NCI-H345 treated with DMSO at 0.1 percent for 48 hours (cell line): ENCODE data around the gene DERL3.
A peak's percentile ranks its signal among the peaks of the same experiment; 100 is the strongest.
"Not testable (repeated sequence)": the region's sequence is repeated elsewhere in the genome, so short reads cannot be mapped to it uniquely, and the experiment has no call there.

ENCODE experiments used
- DNase-seq: peaks from one replicate; lab custom pipeline; 2025; ENCODE audit not compliant: unreplicated experiment; lab: John Stamatoyannopoulos, UW

Gene DERL3

GRCh38 chr22:23838681-23839468 is at the start of gene DERL3:
DERL3 (minus strand) TSS chr22:23839006; CDS start chr22:23838987, 19 bp downstream.
- DNase-seq, result peak; percentile 99

- no peak for DNase-seq
These were observed 45.3 kb upstream of the DERL3 start for GRCh38 chr22:23884140-23884539.

GRCh38 chr22:23883658-23884057 is 44.9 kb upstream of the DERL3 start:
- DNase-seq, result no peak

GRCh38 chr22:23882370-23882769 is 43.6 kb upstream of the DERL3 start:
- no peak for DNase-seq

- no peak for DNase-seq
These were observed 39.4 kb upstream of the DERL3 start for GRCh38 chr22:23878219-23878618.

GRCh38 chr22:23877566-23877965 is 38.8 kb upstream of the DERL3 start:
- DNase-seq, result no peak

- DNase-seq, result no peak
These were observed 37.0 kb upstream of the DERL3 start for GRCh38 chr22:23875801-23876200.

GRCh38 chr22:23874871-23875270 is 36.1 kb upstream of the DERL3 start:
- no peak for DNase-seq

GRCh38 chr22:23868580-23868979 is 29.8 kb upstream of the DERL3 start:
- no peak for DNase-seq

- not testable (repeated sequence) for DNase-seq
These were observed 25.8 kb upstream of the DERL3 start for GRCh38 chr22:23864499-23865154.

- peak; percentile 58 for DNase-seq
These were observed 23.3 kb upstream of the DERL3 start for GRCh38 chr22:23862103-23862502.

GRCh38 chr22:23860187-23860586 is 21.4 kb upstream of the DERL3 start:
- not testable (repeated sequence) for DNase-seq

- no peak for DNase-seq
These were observed 20.4 kb upstream of the DERL3 start for GRCh38 chr22:23859201-23859600.

- no peak for DNase-seq
These were observed 19.6 kb upstream of the DERL3 start for GRCh38 chr22:23858484-23858815.

GRCh38 chr22:23857606-23858483 is 19.0 kb upstream of the DERL3 start, which contains the start of gene SLC2A11:
SLC2A11 (plus strand) TSS chr22:23857875; CDS start chr22:23858000, 125 bp downstream.
- DNase-seq, result peak; percentile 99

- DNase-seq, result no peak
These were observed 18.2 kb upstream of the DERL3 start for GRCh38 chr22:23856721-23857605.

- DNase-seq, result no peak
These were observed 11.4 kb upstream of the DERL3 start for GRCh38 chr22:23850136-23850611.

- peak; percentile 85 for DNase-seq
These were observed 10.5 kb upstream of the DERL3 start for GRCh38 chr22:23849009-23850006.
